Transverse colon (tissue), 4 donors: ENCODE data around the gene TBX2. TPM values are rescaled to one million over a fixed set of nuclear protein-coding genes. Genes with fewer than 3 reads are reported as not detected.

Source experiments
- DNase-seq: peaks from one replicate; pipeline ENCODE4 v3.0.0-alpha.2; 2019
- H3K27ac ChIP-seq, 4 donors: fragments of 200-600 bp; sonication (generic); 2 replicates each; pipeline ENCODE4 v1.5.1; 2016 to 2018; ENCODE audit warnings: inconsistent platforms in 4 of 4
- H3K27me3 ChIP-seq: fragments of 200-600 bp; sonication (generic); 2 replicates; pipeline ENCODE4 v1.5.1; 2017; ENCODE audit warnings: inconsistent platforms
- H3K36me3 ChIP-seq, 4 donors: fragments of 200-600 bp; sonication (generic); 2 replicates each; pipeline ENCODE4 v1.5.1; 2017 to 2019; ENCODE audit warnings: inconsistent platforms in 4 of 4
- H3K4me1 ChIP-seq, 4 donors: fragments of 200-600 bp; sonication (generic); 2 replicates each; pipeline ENCODE4 v1.5.1; 2017 to 2020; ENCODE audit warnings: inconsistent platforms in 4 of 4
- H3K4me3 ChIP-seq, 4 donors: fragments of 200-600 bp; sonication (generic); 1 replicate in 1 of 4; 2 replicates in 3 of 4; pipeline versions ENCODE4 v1.5.1 to v1.6.1; 2017 to 2019; ENCODE audit warnings: inconsistent platforms in 4 of 4
- H3K9me3 ChIP-seq, 2 donors: fragments of 200-600 bp; sonication (generic); 2 replicates each; pipeline ENCODE4 v1.5.1; 2017 to 2019; ENCODE audit warnings: inconsistent platforms in 2 of 2
- CTCF ChIP-seq, 5 experiments: fragments of 200-600 bp in 3 of 5; fragments of 450-650 bp in 2 of 5; sonication (generic) in 3 of 5; IDR thresholded peaks; 1 replicate in 2 of 5; 2 replicates in 3 of 5; pipeline ENCODE4 v1.5.1; 2016 to 2017; ENCODE audit warnings: antibody characterized with exemption in 5 of 5, inconsistent platforms in 3 of 5, mild to moderate bottlenecking in 2 of 5, moderate library complexity in 1 of 5
- EP300 ChIP-seq: sonication (generic); formaldehyde crosslinking; IDR thresholded peaks from one replicate; pipeline ENCODE4 v1.6.1; 2017; ENCODE audit warnings: antibody characterized with exemption, low read depth
- POLR2A ChIP-seq: fragments of 450-650 bp; IDR thresholded peaks from one replicate; pipeline ENCODE4 v1.6.1; 2016; ENCODE audit warnings: antibody characterized with exemption, mild to moderate bottlenecking, moderate library complexity
- POLR2AphosphoS5 ChIP-seq, 3 donors: sonication (generic); formaldehyde crosslinking; IDR thresholded peaks; one replicate each; pipeline ENCODE4 v1.6.1; 2016; ENCODE audit warnings: antibody characterized with exemption in 3 of 3
- WGBS, 2 donors: methylation state at CpG; one replicate each; pipeline ENCODE4 v1.1.5; 2018; ENCODE audit warnings: low coverage in 1 of 2; 5-methylcytosine and 5-hydroxymethylcytosine counted together
- in situ Hi-C, 4 donors: fragments of 200-750 bp; cut with MboI; loops; one replicate each; pipeline versions ENCODE4 v1.15.0 to v1.15.1; 2017; ENCODE audit warnings: low sequenced_read_pairs in 3 of 4, low pct_ligation_motif_present in 1 of 4, low pct_unique_long_range_greater_than_20kb in 1 of 4
- intact Hi-C: fragments of 100-400 bp; cut with DNase I; formaldehyde crosslinking; loops from one replicate; pipeline ENCODE4 v1.15.1; 2023; ENCODE audit warnings: low total_unique reads
- total RNA-seq, 4 donors: library from RNA; depleted of rRNA; stranded (reverse); fragments of >200 nt; gene quantifications; one replicate each; pipeline ENCODE4 v1.1.0, GENCODE V29; 2016

Gene TBX2
- total RNA-seq, 4 donors from 2014 or later: 2.6 to 13.5 (median 8.7) TPM

- H3K27me3 ChIP-seq: peaks cover 7% of the 10 kb centered on the region
- intact Hi-C loops (no loop called here), in situ Hi-C loops (loop anchor here (10.0 to 25.0 kb wide), 6 partner anchors 150 to 675 kb away; no protein-coding TSS in a partner anchor)
- TF ChIP-seq POLR2A (no peak), CTCF (IDR thresholded peaks at IDR 0.05) (no peak), POLR2AphosphoS5 (IDR thresholded peaks at IDR 0.05) (no peak), EP300 (no peak)
- H3K27ac ChIP-seq: no peak overlapping the region
- peaks cover 0 to 7% (median 2%) of the 10 kb centered on the region in 4 donors for H3K4me1 ChIP-seq
- H3K9me3 ChIP-seq: no peaks in the 10 kb centered on the region
- H3K36me3 ChIP-seq: no peaks in the 10 kb centered on the region
- H3K4me3 ChIP-seq: no peak overlapping the region
- WGBS, 2 donors: 94 to 100% methylated on average over 1 to 11 of the region's 11 CpGs
- DNase-seq: no peak
These were observed 11.9 kb upstream of the TBX2 start for GRCh38 chr17:61387511-61388305.

GRCh38 chr17:61388561-61389356, 10.9 kb upstream of the TBX2 start:
- H3K9me3 ChIP-seq: no peaks in the 10 kb centered on the region
- H3K27me3 ChIP-seq: peaks cover 7% of the 10 kb centered on the region
- peaks cover 0 to 7% (median 2%) of the 10 kb centered on the region in 4 donors for H3K4me1 ChIP-seq
- no peak overlapping the region for H3K27ac ChIP-seq
- DNase-seq: no peak
- H3K4me3 ChIP-seq: no peak overlapping the region
- TF ChIP-seq POLR2AphosphoS5 (IDR thresholded peaks at IDR 0.05): no peak
- TF ChIP-seq CTCF (IDR thresholded peaks at IDR 0.05): no peak
- no peak for TF ChIP-seq POLR2A
- no peak for TF ChIP-seq EP300
- 82 to 90% methylated on average over 12 to 21 of the region's 21 CpGs for WGBS, 2 donors
- in situ Hi-C loops: loop anchor here (10.0 to 25.0 kb wide), 6 partner anchors 151 to 676 kb away; no protein-coding TSS in a partner anchor
- intact Hi-C loops: no loop called here
- no peaks in the 10 kb centered on the region for H3K36me3 ChIP-seq

GRCh38 chr17:61389670-61390478, 9.8 kb upstream of the TBX2 start:
- Histone ChIP-seq H3K4me1 (peaks cover 0 to 7% (median 2%) of the 10 kb centered on the region in 4 donors), H3K9me3 (no peaks in the 10 kb centered on the region), H3K4me3 (no peak overlapping the region), H3K36me3 (no peaks in the 10 kb centered on the region), H3K27me3 (peaks cover 8% of the 10 kb centered on the region), H3K27ac (no peak overlapping the region)
- WGBS, 2 donors: 23% methylated on average over 25 of the region's 25 CpGs; no CpG with 5 or more reads in 1 of the 2 donors
- TF ChIP-seq POLR2AphosphoS5 (IDR thresholded peaks at IDR 0.05): no peak
- no peak for TF ChIP-seq EP300
- TF ChIP-seq CTCF (IDR thresholded peaks at IDR 0.05): peak; percentile 75 to 87 (median 82)
- no peak for TF ChIP-seq POLR2A
- intact Hi-C loops: no loop called here
- in situ Hi-C loops: loop anchor here (5.0 to 25.0 kb wide), 7 partner anchors 153 to 678 kb away; no protein-coding TSS in a partner anchor
- DNase-seq: peak; percentile 40
